H1 (cell line): Measurements from ENCODE around the gene NELL2. TPM values are rescaled to one million over a fixed set of nuclear protein-coding genes. Genes with fewer than 3 reads are reported as not detected.

Experiments
- CTCF ChIA-PET: fragments of 300-600 bp; sonication (Branson Sonifier 250); formaldehyde crosslinking; loops from one replicate; lab custom pipeline; 2021; ENCODE audit not compliant: partially characterized antibody; lab: Charles Lee
- POLR2A ChIA-PET: fragments of 300-600 bp; sonication (Branson Sonifier 250); formaldehyde crosslinking; loops from one replicate; lab custom pipeline; 2021; ENCODE audit warnings: inconsistent platforms; ENCODE audit not compliant: partially characterized antibody; lab: Charles Lee
- DNase-seq, 2 experiments: peaks; one replicate each; pipeline versions ENCODE4 v3.0.0 to v3.0.0-alpha.2; 2010 to 2022; ENCODE audit warnings: low spot score in 2 of 2, low read depth in 1 of 2, mixed read lengths in 1 of 2
- FAIRE-seq: peaks from 2 replicates; lab custom pipeline; 2011; peaks lifted over from hg19 to GRCh38; lab: Jason Lieb, UNC
- H2AFZ ChIP-seq: 2 replicates; pipeline ENCODE4 v1.8.1; 2012; ENCODE audit warnings: low read length, inconsistent platforms
- H2AK5ac ChIP-seq: 2 replicates; pipeline ENCODE4 v1.6.1; 2013; ENCODE audit warnings: low read depth, low read length
- H2BK120ac ChIP-seq: replicated peaks from 2 replicates; pipeline ENCODE3; 2013; ENCODE audit warnings: low read depth, low read length, inconsistent platforms
- H2BK12ac ChIP-seq: 2 replicates; pipeline ENCODE4 v1.6.1; 2013; ENCODE audit warnings: low read depth, low read length
- H2BK15ac ChIP-seq: 2 replicates; pipeline ENCODE4 v1.6.1; 2013; ENCODE audit warnings: low read length
- H2BK20ac ChIP-seq: 2 replicates; pipeline ENCODE4 v1.6.1; 2013; ENCODE audit warnings: low read length
- H2BK5ac ChIP-seq: 2 replicates; pipeline ENCODE4 v1.6.1; 2013; ENCODE audit warnings: low read depth, low read length
- H3K14ac ChIP-seq: 2 replicates; pipeline ENCODE4 v1.6.1; 2013; ENCODE audit warnings: inconsistent platforms; ENCODE audit not compliant: insufficient read length
- H3K18ac ChIP-seq: 2 replicates; pipeline ENCODE4 v1.6.1; 2013; ENCODE audit warnings: low read length; ENCODE audit errors: extremely low read depth
- H3K23ac ChIP-seq: 2 replicates; pipeline ENCODE4 v1.6.1; 2013; ENCODE audit warnings: inconsistent platforms; ENCODE audit not compliant: insufficient read length
- H3K23me2 ChIP-seq: 2 replicates; pipeline ENCODE4 v1.6.1; 2013; ENCODE audit warnings: low read depth, low read length
- H3K27ac ChIP-seq: 2 replicates; pipeline ENCODE4 v1.6.1; 2011; ENCODE audit warnings: low read depth, low read length, inconsistent platforms
- H3K27me3 ChIP-seq, 4 experiments: replicated peaks in 1 of 4; 1 replicate in 1 of 4; 2 replicates in 3 of 4; pipeline versions ENCODE4 v1.6.1 to v1.8.1; 2011 to 2013; ENCODE audit warnings: low read length in 3 of 4, mild to moderate bottlenecking in 3 of 4, inconsistent platforms in 2 of 4, mixed read lengths in 2 of 4, moderate library complexity in 1 of 4; ENCODE audit not compliant: control insufficient read depth in 3 of 4, insufficient read depth in 3 of 4; ENCODE audit errors: extremely low read depth in 1 of 4
- H3K36me3 ChIP-seq, 4 experiments: 2 replicates each; pipeline versions ENCODE4 v1.6.1 to v1.8.1; 2011 to 2013; ENCODE audit warnings: mild to moderate bottlenecking in 4 of 4, low read length in 3 of 4, moderate library complexity in 2 of 4, control low read depth in 1 of 4, inconsistent platforms in 1 of 4; ENCODE audit not compliant: insufficient read depth in 4 of 4, control insufficient read depth in 2 of 4
- H3K4ac ChIP-seq: replicated peaks from 2 replicates; pipeline ENCODE3; 2013; ENCODE audit warnings: low read length, low read depth, mixed read lengths, inconsistent platforms; ENCODE audit not compliant: insufficient read length
- H3K4me1 ChIP-seq, 4 experiments: replicated peaks in 1 of 4; 1 replicate in 1 of 4; 2 replicates in 3 of 4; pipeline versions ENCODE4 v1.6.1 to v1.8.1; 2011 to 2013; ENCODE audit warnings: low read length in 3 of 4, inconsistent platforms in 2 of 4, mixed read lengths in 1 of 4; ENCODE audit not compliant: insufficient read depth in 4 of 4, control insufficient read depth in 3 of 4
- H3K4me2 ChIP-seq, 2 experiments: 2 replicates each; pipeline versions ENCODE4 v1.6.1 to v1.8.1; 2011 to 2013; ENCODE audit warnings: low read depth in 2 of 2, low read length in 2 of 2, control low read depth in 1 of 2, inconsistent platforms in 1 of 2, mild to moderate bottlenecking in 1 of 2; ENCODE audit not compliant: insufficient read depth in 1 of 2
- H3K4me3 ChIP-seq, 4 experiments: fragments of 200-600, 300-600 bp in 1 of 4; sonication (generic), shearing (Covaris generic), sonication (Bioruptor Twin) in 1 of 4; 2 replicates each; pipeline versions ENCODE4 v1.5.1 to v1.8.1; 2011 to 2016; ENCODE audit warnings: low read length in 4 of 4, low read depth in 3 of 4, control low read depth in 2 of 4, inconsistent platforms in 2 of 4, mild to moderate bottlenecking in 2 of 4, mixed read lengths in 1 of 4, moderate library complexity in 1 of 4; ENCODE audit not compliant: insufficient read depth in 2 of 4; ENCODE audit errors: extremely low read depth in 1 of 4
- H3K56ac ChIP-seq: replicated peaks from 2 replicates; pipeline ENCODE3; 2013; ENCODE audit warnings: low read depth, mild to moderate bottlenecking, mixed read lengths, low read length, inconsistent platforms; ENCODE audit not compliant: insufficient read length
- H3K79me1 ChIP-seq: 2 replicates; pipeline ENCODE4 v1.6.1; 2013; ENCODE audit warnings: low read depth, low read length, control low read depth
- H3K79me2 ChIP-seq, 2 experiments: 2 replicates each; pipeline versions ENCODE4 v1.6.1 to v1.8.1; 2012 to 2013; ENCODE audit warnings: low read length in 2 of 2, mild to moderate bottlenecking in 2 of 2, inconsistent platforms in 1 of 2; ENCODE audit not compliant: insufficient read depth in 2 of 2, control insufficient read depth in 1 of 2
- H3K9ac ChIP-seq, 4 experiments: replicated peaks in 1 of 4; 1 replicate in 1 of 4; 2 replicates in 3 of 4; pipeline versions ENCODE4 v1.6.1 to v1.8.1; 2011 to 2013; ENCODE audit warnings: low read depth in 3 of 4, low read length in 3 of 4, control low read depth in 2 of 4, mild to moderate bottlenecking in 2 of 4, moderate library complexity in 2 of 4, inconsistent platforms in 1 of 4; ENCODE audit errors: extremely low read depth in 1 of 4
- H3K9me3 ChIP-seq, 2 experiments: 2 replicates each; pipeline versions ENCODE4 v1.6.1 to v1.8.1; 2012 to 2013; ENCODE audit warnings: mild to moderate bottlenecking in 2 of 2, moderate library complexity in 2 of 2, control low read depth in 1 of 2, inconsistent platforms in 1 of 2, low read depth in 1 of 2, low read length in 1 of 2, mixed read lengths in 1 of 2; ENCODE audit not compliant: insufficient read depth in 2 of 2
- H4K20me1 ChIP-seq, 2 experiments: replicated peaks in 1 of 2; 2 replicates each; pipeline versions ENCODE3 to v1.8.1; 2011 to 2013; ENCODE audit warnings: inconsistent platforms in 2 of 2, low read length in 2 of 2, mild to moderate bottlenecking in 1 of 2; ENCODE audit not compliant: insufficient read depth in 2 of 2, control insufficient read depth in 1 of 2
- H4K5ac ChIP-seq: 2 replicates; pipeline ENCODE4 v1.6.1; 2013; ENCODE audit warnings: low read length, low read depth, mixed read lengths, inconsistent platforms; ENCODE audit not compliant: insufficient read length
- H4K8ac ChIP-seq: 2 replicates; pipeline ENCODE4 v1.8.0; 2013; ENCODE audit warnings: mild to moderate bottlenecking, moderate library complexity, low read length, inconsistent platforms; ENCODE audit not compliant: insufficient read depth; ENCODE audit errors: extremely low read depth
- H4K91ac ChIP-seq: replicated peaks from 2 replicates; pipeline ENCODE3; 2013; ENCODE audit warnings: low read length, mixed read lengths, inconsistent platforms; ENCODE audit not compliant: insufficient read length
- BACH1 ChIP-seq: IDR thresholded peaks from 2 replicates; pipeline ENCODE4 v1.6.1; 2012; ENCODE audit warnings: low read length, improper control_type of control experiment
- CEBPB ChIP-seq: IDR thresholded peaks from 2 replicates; pipeline ENCODE4 v1.6.1; 2012; ENCODE audit warnings: low read depth, low read length
- HDAC2 ChIP-seq, 2 experiments: fragments of 300-600 bp in 1 of 2; sonication (generic) in 1 of 2; IDR thresholded peaks; 2 replicates each; pipeline ENCODE4 v1.6.1; 2011 to 2012; ENCODE audit warnings: low read depth in 2 of 2, low read length in 2 of 2, mild to moderate bottlenecking in 2 of 2, moderate library complexity in 2 of 2, borderline replicate concordance in 1 of 2, inconsistent platforms in 1 of 2
- NANOG ChIP-seq: IDR thresholded peaks from 2 replicates; pipeline ENCODE4 v1.6.1; 2011; ENCODE audit warnings: low read length, low read depth, mild to moderate bottlenecking, inconsistent platforms; ENCODE audit not compliant: insufficient read depth, poor library complexity, severe bottlenecking
- SIX5 ChIP-seq: IDR thresholded peaks from 2 replicates; pipeline ENCODE4 v1.6.1; 2011; ENCODE audit warnings: mild to moderate bottlenecking, low read depth, low read length
- TCF12 ChIP-seq: IDR thresholded peaks from 2 replicates; pipeline ENCODE4 v1.6.1; 2011; ENCODE audit warnings: low read depth, mild to moderate bottlenecking, low read length
- YY1 ChIP-seq: IDR thresholded peaks from 2 replicates; pipeline ENCODE4 v1.6.1; 2011; ENCODE audit warnings: low read depth, mild to moderate bottlenecking, low read length
- WGBS, 2 experiments: shearing (Covaris generic) in 1 of 2; methylation state at CpG; one replicate each; pipeline versions ENCODE4 v1.1.6 to v1.1.7; 2013 to 2015; ENCODE audit warnings: low lambda C conversion rate in 2 of 2, mixed read lengths in 2 of 2, inconsistent platforms in 1 of 2, low coverage in 1 of 2, missing lambda C conversion rate in 1 of 2; ENCODE audit not compliant: insufficient replicate concordance in 2 of 2, insufficient coverage in 1 of 2, insufficient read length in 1 of 2; ENCODE audit errors: extremely low coverage in 1 of 2, missing lambda C conversion rate in 1 of 2; 5-methylcytosine and 5-hydroxymethylcytosine counted together
- polyA plus RNA-seq, 7 experiments: library from polyadenylated mRNA; depleted of rRNA in 3 of 7; stranded (reverse) in 5 of 7; unstranded in 2 of 7; fragments of >200 nt in 5 of 7; fragments of 200-250 nt in 2 of 7; gene quantifications; 1 replicate in 5 of 7; 2 replicates in 1 of 7; 4 replicates in 1 of 7; pipeline versions ENCODE4 v1.2.1 to v1.2.3, GENCODE V29; 2011 to 2013; ENCODE audit warnings: missing spikeins in 2 of 7, mixed read lengths in 2 of 7
- total RNA-seq: library from RNA; stranded (reverse); fragmentation: NEBNext Ultra II Directional; extraction: Animal tissue kit (Norgen Biotek cat#: 25700); gene quantifications from 2 replicates; pipeline ENCODE4 v1.2.1, GENCODE V29; 2021

The NELL2 gene
- total and polyA plus RNA-seq, 2 of the 8 experiments (the other 6 are each of a cell fraction or from before 2014, with no cell fraction given), result 54.2 to 56.8 TPM

GRCh38 chr12:44464180-44464579, 411.9 kb downstream of the NELL2 start:
- peaks cover 0 to 5% of the 10 kb centered on the region in 2 experiments; a peak in 1 of 4 replicates for H3K9me3 ChIP-seq
- H3K4me1 ChIP-seq, result peaks cover 0 to 5% (median 1%) of the 10 kb centered on the region in 4 experiments; a peak in 1 of 7 replicates
- H4K91ac ChIP-seq, result no peak overlapping the region
- POLR2A ChIA-PET, result interaction anchor here (0.9 kb wide), 1 partner anchor 20 kb away, joined by 3 read pairs; no protein-coding TSS in a partner anchor
- H3K56ac ChIP-seq, result no peak overlapping the region
- H4K8ac ChIP-seq, result no peak overlapping the region
- no peak overlapping the region for H3K4ac ChIP-seq
- H3K79me2 ChIP-seq, result no peaks in the 10 kb centered on the region
- no peak overlapping the region for H3K23ac ChIP-seq
- H2AFZ ChIP-seq, result no peak overlapping the region
- no peak overlapping the region for H3K27ac ChIP-seq
- no peak overlapping the region for H3K4me2 ChIP-seq
- H3K18ac ChIP-seq, result no peak overlapping the region
- no peak overlapping the region for H2BK15ac ChIP-seq
- H3K23me2 ChIP-seq, result no peaks in the 10 kb centered on the region; the same call in 1 of the 2 replicates
- H3K9ac ChIP-seq, result no peak overlapping the region
- no peaks in the 10 kb centered on the region for H3K79me1 ChIP-seq
- H2BK20ac ChIP-seq, result no peak overlapping the region
- FAIRE-seq (peak; percentile 32), DNase-seq (peak in 1 of 2 experiments; percentile 5)
- H4K5ac ChIP-seq, result no peak overlapping the region
- no peak overlapping the region for H3K4me3 ChIP-seq
- no peaks in the 10 kb centered on the region for H3K36me3 ChIP-seq
- no peak overlapping the region for H2BK120ac ChIP-seq
- no peak overlapping the region for H2BK5ac ChIP-seq
- H4K20me1 ChIP-seq, result no peaks in the 10 kb centered on the region
- WGBS, 2 experiments, result 46% methylated on average over 2 of the region's 2 CpGs; no CpG with 5 or more reads in 1 of the 2 experiments
- TF ChIP-seq TCF12 (0 out of 2 replicates have a peak, but pooled peaks have one; percentile 33), YY1 (0 out of 2 replicates have a peak, but pooled peaks have one; percentile 38), SIX5 (no peak), BACH1 (peak; percentile 45), NANOG (peak; percentile 54), CEBPB (no peak), HDAC2 (IDR thresholded peaks at IDR 0.05; ENCODE audit: borderline replicate concordance in 1 of 2, low read depth in 2 of 2, low read length in 2 of 2) (0 out of 4 replicates have a peak, but pooled peaks of 1 of the 2 experiments have one; percentile 40)
- H2BK12ac ChIP-seq, result no peak overlapping the region
- no peak overlapping the region for H2AK5ac ChIP-seq
- CTCF ChIA-PET, result interaction anchor here (0.6 to 1.5 kb wide), 8 partner anchors 28 to 467 kb away, joined by 3 to 6 read pairs (median 3); no protein-coding TSS in a partner anchor
- no peaks in the 10 kb centered on the region for H3K27me3 ChIP-seq
- no peak overlapping the region for H3K14ac ChIP-seq
